Measurements from ENCODE around the gene DPYD. TPM values are rescaled to one million over a fixed set of nuclear protein-coding genes. Genes with fewer than 3 reads are reported as not detected.

Gene DPYD
- total and polyA plus RNA-seq, 9 of the 15 experiments (the other 6 are each of a cell fraction or from before 2014, with no cell fraction given), result 0.03 to 0.25 (median 0.08) TPM; not detected in 2

- no peak overlapping the region for H3K9ac ChIP-seq (ENCODE audit: insufficient read depth in 1 of 2, low read depth in 2 of 2, low read length in 2 of 2)
- no peak overlapping the region for H2AFZ ChIP-seq (ENCODE audit: low read depth, low read length)
- no peak for ATAC-seq
- no peaks in the 10 kb centered on the region for H3K79me2 ChIP-seq (ENCODE audit: control insufficient read depth, insufficient read depth, low read length)
- DNase-seq (ENCODE audit: extremely low read depth in 1 of 4, low spot score in 3 of 4), result no peak
- no peak overlapping the region for H3K4me2 ChIP-seq (ENCODE audit: insufficient read depth, low read length)
- no peaks in the 10 kb centered on the region for H4K20me1 ChIP-seq (replicated peaks; ENCODE audit: control insufficient read depth, insufficient read depth, low read length)
- ChIA-PET POLR2A (no interaction called here), CTCF (ENCODE audit: low intra/inter-chr PET ratio) (no interaction called here)
- 0% methylated on average over 2 of the region's 2 CpGs for WGBS (ENCODE audit: insufficient coverage, low coverage, missing lambda C conversion rate)
- H3K27ac ChIP-seq (ENCODE audit: extremely low read depth, low read depth, low read length), result no peak overlapping the region
- H3K9me1 ChIP-seq (ENCODE audit: control insufficient read depth, insufficient read depth, low read length), result no peaks in the 10 kb centered on the region
- no peak for TF ChIP-seq CXXC5 (CRISPR knock-in tag; IDR thresholded peaks at IDR 0.05)
- no peak for TF ChIP-seq ZNF436 (CRISPR knock-in tag; IDR thresholded peaks at IDR 0.05)
- TF ChIP-seq, protein P1, sequence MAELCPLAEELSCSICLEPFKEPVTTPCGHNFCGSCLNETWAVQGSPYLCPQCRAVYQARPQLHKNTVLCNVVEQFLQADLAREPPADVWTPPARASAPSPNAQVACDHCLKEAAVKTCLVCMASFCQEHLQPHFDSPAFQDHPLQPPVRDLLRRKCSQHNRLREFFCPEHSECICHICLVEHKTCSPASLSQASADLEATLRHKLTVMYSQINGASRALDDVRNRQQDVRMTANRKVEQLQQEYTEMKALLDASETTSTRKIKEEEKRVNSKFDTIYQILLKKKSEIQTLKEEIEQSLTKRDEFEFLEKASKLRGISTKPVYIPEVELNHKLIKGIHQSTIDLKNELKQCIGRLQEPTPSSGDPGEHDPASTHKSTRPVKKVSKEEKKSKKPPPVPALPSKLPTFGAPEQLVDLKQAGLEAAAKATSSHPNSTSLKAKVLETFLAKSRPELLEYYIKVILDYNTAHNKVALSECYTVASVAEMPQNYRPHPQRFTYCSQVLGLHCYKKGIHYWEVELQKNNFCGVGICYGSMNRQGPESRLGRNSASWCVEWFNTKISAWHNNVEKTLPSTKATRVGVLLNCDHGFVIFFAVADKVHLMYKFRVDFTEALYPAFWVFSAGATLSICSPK (IDR thresholded peaks at IDR 0.05; ENCODE audit: borderline replicate concordance), result no peak
- TF ChIP-seq SETDB1 (IDR thresholded peaks at IDR 0.05; ENCODE audit: low read length), result no peak
- TF ChIP-seq NKRF (IDR thresholded peaks at IDR 0.05; ENCODE audit: borderline replicate concordance), result no peak
- no peak for TF ChIP-seq RERE (CRISPR knock-in tag; IDR thresholded peaks at IDR 0.05; ENCODE audit: borderline replicate concordance)
- no peak for TF ChIP-seq TBL1XR1 (IDR thresholded peaks at IDR 0.05; ENCODE audit: low read length in 2 of 2)
- no peak for TF ChIP-seq RBM39 (optimal IDR thresholded peaks at IDR 0.05; ENCODE audit: low read depth, low read length)
- no peak for TF ChIP-seq ATF4 (CRISPR knock-in tag; IDR thresholded peaks at IDR 0.05)
- no peak for TF ChIP-seq CGGBP1 (CRISPR knock-in tag; IDR thresholded peaks at IDR 0.05)
- TF ChIP-seq SMAD3 (CRISPR knock-in tag; conservative IDR thresholded peaks at IDR 0.05), result no peak
- no peaks in the 10 kb centered on the region for H3K36me3 ChIP-seq (ENCODE audit: control insufficient read depth, insufficient read depth, low read length)
- FAIRE-seq, result no peak
- BruUV-seq (replicated peaks), result no TSS peak
- no peaks in the 10 kb centered on the region for H3K4me1 ChIP-seq (replicated peaks in 1 of 2; ENCODE audit: control insufficient read depth in 2 of 2, insufficient read depth in 2 of 2, low read length in 2 of 2)
- H3K27me3 ChIP-seq (ENCODE audit: control insufficient read depth in 2 of 2, insufficient read depth in 2 of 2, low read length in 2 of 2), result no peaks in the 10 kb centered on the region
- intact Hi-C loops (cut with micrococcal nuclease) (no loop called here), in situ Hi-C loops (cut with MboI) (no loop called here)
- H3K9me3 ChIP-seq (replicated peaks; ENCODE audit: control insufficient read depth, insufficient read depth, low read depth, low read length), result no peaks in the 10 kb centered on the region
- H3K4me3 ChIP-seq, result no peak overlapping the region
Measured at GRCh38 chr1:97095764-97096163, 825.1 kb downstream of the DPYD start.
